Daoy (cell line): Measurements from ENCODE around the gene PLEKHJ1. TPM values are rescaled to one million over a fixed set of nuclear protein-coding genes. Genes with fewer than 3 reads are reported as not detected.

Experiments used
- DNase-seq: peaks from one replicate; pipeline ENCODE4 v3.0.0-alpha.2; 2015; ENCODE audit warnings: low read depth
- total RNA-seq: library from RNA; depleted of rRNA; stranded (reverse); fragments of >200 nt; shearing (Covaris generic); gene quantifications from 2 replicates; pipeline ENCODE4 v1.2.3, GENCODE V29; 2014

Gene PLEKHJ1
- total RNA-seq, 1 experiment from 2014 or later: 70.9 TPM

GRCh38 chr19:2236064-2236313 lies 140 bp downstream of the PLEKHJ1 start:
- no peak for DNase-seq

DNA sequence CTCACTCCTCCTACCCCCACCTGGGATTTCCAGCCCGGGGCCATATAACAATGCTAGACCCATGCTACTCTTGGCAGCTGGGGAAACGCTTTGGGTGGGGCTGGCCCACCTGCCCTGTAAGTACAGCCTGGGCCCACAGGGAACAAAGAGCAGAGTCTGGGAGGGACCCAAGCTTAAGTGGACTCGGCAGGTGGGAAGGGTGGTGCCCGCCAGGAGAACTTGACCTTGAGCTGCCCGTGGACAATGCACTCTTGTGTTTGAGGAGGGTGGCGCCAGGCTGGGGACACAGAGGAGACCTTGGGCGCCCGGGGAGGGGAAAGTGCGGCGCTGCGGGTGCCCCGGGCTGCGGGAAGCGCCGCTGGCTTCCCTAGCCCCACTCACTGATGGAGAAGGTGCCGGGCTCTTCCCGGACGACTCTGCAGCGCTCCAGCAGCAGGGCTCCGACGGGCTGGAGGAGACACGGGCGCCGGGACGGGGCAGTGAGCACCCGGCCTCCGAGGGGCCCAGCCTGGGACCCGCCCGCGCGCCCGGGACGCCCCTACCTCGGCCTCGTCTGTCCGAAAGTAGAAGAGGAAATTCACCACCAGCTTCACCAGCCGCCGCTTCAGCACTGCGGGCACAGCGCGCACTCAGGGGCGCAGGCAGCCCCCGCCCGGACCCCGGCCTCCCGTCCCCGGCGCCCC lies 607 bp downstream of the PLEKHJ1 start:
- no peak for DNase-seq

GRCh38 chr19:2234996-2235380 lies 1.1 kb downstream of the PLEKHJ1 start:
- no peak for DNase-seq

DNA sequence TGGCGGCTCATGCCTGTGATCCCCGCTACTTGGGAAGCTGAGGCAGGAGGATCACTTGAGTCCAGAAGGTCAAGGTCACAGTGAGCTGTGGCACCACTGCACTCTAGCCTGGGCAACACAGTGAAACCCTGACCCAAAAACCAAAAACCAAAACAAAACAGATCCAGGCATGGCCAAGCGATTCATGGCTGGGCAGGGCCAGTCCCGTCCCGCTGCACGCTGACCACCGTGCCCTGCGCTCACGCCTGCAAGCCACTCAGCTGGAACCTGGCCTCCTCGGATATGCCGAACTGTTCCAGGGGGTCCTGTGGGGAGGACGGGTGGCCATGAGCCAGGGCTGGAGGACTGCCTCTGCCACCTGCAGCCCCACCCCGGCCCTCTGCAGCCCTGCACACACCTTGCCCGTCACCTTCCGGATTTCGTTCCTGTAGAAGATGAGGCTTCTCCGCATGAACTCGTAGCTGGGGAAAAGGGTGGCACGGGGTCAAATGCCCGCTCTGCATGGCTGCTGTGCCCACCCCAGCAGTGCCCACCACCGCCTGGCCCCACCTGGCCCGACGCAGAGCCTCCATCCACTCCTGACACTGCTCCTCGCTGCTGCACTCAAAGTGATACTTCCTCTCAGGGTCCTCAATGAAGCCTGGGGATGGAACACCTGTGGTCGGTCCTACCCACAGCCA lies 2.4 kb downstream of the PLEKHJ1 start:
- no peak for DNase-seq

- DNase-seq: no peak
These were observed 3.6 kb downstream of the PLEKHJ1 start for GRCh38 chr19:2232286-2233151.

- DNase-seq: no peak
These were observed 4.4 kb downstream of the PLEKHJ1 start for GRCh38 chr19:2231621-2232221.

DNA sequence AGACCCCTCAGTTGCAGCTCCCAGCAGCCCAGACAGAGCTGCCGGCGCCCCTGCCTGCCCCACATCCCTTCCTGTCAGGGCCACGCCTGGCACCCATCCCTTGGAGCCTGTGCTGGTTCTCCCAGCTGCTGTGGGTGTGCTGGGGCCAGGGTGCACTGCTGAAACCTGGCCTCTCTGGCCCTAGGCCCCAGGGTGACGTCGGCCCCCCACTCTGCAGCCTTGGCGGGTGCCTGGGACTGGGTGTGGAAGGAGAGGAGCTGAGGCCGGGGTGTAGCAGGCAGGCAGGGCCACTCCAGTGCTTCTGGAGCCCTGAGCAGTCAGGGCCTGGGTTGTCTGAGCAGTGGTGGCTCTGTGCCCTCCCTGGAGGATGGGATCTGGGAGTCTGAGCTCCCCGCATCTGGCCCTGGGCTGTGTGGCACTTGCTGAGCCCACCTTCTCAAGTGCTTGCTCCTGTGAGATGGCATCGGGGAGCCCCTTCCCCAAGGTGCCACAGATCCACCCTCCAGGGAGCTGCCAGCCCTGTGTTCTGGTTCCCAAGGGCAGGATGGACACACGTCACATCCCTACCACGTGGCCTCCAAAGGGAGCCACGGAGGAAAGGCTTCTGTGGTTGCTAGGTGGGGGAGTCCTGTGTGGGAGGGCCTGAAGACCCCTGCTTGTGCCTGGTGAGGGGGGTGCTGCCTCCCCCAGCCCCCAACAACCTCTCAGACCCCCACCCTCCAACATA lies 5.2 kb downstream of the PLEKHJ1 start:
- DNase-seq: no peak

DNA sequence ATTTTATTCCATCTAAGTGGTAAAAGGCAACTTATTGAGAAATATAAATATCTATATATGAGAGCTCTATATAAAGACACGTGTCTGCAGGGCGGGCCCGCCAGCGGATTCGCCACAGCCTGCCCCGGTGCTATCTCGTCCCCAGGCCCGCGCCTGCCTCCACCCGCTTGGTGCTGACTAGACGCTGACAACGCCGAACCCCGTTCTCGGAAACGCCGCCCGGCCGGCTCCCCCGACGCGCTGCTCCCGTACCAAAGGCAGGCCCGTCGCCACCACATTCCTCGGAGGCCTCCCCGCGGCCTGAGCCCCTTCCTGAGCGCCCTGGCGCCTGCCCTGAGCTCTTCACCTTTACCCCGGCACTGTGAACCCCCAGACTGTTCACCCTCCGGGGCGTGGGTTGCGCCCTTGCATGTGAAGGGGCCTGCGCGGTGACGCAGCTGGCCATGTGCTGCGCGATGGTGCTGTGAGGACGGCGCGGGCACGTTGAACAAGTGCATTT lies 6.0 kb downstream of the PLEKHJ1 start:
- no peak for DNase-seq

DNA sequence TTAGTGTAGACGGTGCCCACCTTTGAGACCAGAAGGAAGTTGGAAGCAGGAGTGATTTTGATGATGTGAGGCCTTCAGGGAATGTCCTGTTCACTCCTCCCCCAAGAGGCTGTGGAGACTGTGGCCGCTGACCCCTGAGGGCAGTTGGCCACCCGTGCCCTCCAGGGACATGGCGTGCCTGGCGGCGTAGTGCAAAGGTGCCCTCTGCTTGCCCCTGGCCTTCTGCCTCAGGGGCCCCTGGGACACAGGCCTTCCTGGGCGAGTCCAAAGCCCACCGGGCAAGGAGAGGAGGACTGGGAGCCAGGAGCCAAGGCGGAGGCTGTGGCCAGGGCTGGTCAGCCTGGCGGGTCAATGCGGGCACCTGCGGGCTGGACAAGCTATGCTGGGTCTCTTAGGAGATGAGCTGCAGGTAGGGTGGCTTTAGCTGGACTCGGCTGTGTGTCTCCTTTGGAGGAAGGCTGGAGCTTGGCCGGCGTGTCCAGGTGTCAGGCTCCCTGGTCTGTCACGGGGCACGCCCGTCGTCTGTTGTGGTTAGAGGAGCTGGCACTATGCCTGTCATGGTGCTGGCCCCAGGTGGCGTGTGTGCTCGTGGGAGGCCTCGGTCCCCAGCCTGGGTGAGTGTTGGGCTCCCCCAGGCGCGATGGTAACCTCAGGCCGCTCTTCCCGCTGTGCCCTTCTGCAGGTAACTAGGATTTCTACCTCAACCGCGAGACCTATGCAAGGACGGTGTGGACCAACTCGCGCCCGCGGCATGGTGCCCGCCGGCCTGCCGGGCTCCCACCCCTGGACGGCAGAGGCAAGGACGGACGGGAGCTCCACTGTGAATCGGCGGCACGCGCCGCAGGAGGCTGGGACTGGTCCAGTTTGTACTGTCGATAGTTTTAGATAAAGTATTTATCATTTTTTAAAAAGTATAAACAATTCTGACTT lies 6.8 kb downstream of the PLEKHJ1 start:
- DNase-seq: no peak

GRCh38 chr19:2228157-2229030 lies 7.7 kb downstream of the PLEKHJ1 start:
- DNase-seq: no peak

- no peak for DNase-seq
These were observed 8.5 kb downstream of the PLEKHJ1 start for GRCh38 chr19:2227415-2228156.

GRCh38 chr19:2226840-2227360 lies 9.2 kb downstream of the PLEKHJ1 start:
- DNase-seq: no peak

DNA sequence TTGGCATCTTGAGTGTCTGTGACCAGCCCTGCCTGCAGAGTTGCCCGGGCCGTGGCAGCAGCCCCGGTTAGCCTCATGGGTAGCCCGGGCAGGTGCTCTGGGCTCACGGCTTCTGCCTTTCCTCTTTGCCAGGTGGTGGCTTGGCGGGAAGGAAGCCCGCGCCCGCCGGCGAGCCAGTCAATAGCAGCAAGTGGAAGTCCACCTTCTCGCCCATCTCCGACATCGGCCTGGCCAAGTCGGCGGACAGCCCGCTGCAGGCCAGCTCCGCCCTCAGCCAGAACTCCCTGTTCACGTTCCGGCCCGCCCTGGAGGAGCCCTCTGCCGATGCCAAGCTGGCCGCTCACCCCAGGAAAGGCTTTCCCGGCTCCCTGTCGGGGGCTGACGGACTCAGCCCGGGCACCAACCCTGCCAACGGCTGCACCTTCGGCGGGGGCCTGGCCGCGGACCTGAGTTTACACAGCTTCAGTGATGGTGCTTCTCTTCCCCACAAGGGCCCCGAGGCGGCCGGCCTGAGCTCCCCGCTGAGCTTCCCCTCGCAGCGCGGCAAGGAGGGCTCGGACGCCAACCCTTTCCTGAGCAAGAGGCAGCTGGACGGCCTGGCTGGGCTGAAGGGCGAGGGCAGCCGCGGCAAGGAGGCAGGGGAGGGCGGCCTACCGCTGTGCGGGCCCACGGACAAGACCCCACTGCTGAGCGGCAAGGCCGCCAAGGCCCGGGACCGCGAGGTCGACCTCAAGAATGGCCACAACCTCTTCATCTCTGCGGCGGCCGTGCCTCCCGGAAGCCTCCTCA lies 9.9 kb downstream of the PLEKHJ1 start:
- no peak for DNase-seq

- DNase-seq: no peak
These were observed 10.6 kb downstream of the PLEKHJ1 start for GRCh38 chr19:2225415-2226050.

- DNase-seq: no peak
These were observed 11.3 kb downstream of the PLEKHJ1 start for GRCh38 chr19:2224754-2225349.

DNA sequence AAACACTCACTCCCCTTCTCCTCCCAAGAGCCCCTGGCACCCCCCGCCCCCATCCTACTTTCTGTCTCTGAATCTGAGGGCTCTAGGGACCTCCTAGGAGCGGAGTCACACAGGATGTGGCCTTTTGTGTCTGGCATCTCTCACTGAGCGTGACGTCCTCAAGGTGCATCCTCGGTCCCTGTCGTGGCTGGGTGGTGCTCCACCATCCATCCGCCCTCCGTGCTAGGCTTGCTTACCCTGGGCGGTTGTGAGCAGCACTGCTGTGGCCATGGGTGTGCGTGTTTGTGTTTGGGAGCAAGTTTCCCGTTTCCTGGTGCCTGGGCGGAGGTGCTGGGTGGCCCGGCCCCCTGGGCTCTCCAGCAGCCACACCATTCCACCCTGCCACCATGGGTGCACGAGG lies 12.2 kb downstream of the PLEKHJ1 start:
- DNase-seq: no peak

DNA sequence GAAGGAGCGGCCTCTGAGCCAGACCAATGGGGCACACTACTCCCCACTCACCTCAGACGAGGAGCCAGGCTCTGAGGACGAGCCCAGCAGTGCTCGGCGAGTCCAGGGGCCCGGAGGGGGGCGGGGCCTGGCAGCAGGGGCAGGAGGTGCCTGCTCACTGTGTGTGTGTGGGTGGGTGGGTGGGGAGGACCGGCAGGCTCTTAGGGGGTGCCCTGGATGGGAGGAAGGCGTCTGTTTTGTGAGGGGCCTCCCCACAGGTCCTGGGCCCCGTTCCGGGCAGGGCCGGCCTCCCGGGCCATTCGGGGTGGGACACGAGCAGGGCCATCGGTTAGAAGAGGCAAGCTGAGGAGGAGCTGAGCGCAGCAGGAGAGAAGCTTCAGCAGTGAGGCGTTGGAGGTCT lies 12.7 kb downstream of the PLEKHJ1 start:
- no peak for DNase-seq
